K562 (cell line): ENCODE data around the gene PADI1. TPM values are rescaled to one million over a fixed set of nuclear protein-coding genes. Genes with fewer than 3 reads are reported as not detected.
A peak's percentile ranks its signal among the peaks of the same experiment; 100 is the strongest.

Experiments
- ATAC-seq: fragments of 200-7000 bp; cut with Tn5 transposase; 3 replicates; pipeline ENCODE4 v1.9.1; 2020; ENCODE audit warnings: moderate library complexity
- BruUV-seq: library from RNA; stranded (reverse); fragments of 400-500 nt; replicated peaks from 2 replicates; lab custom pipeline; 2021; lab: Mats Ljungman, UMichigan
- CTCF ChIA-PET: fragments of 300-600 bp; formaldehyde crosslinking; extraction: SDS; loops from one replicate; lab custom pipeline; 2021; ENCODE audit warnings: low intra/inter-chr PET ratio; lab: Yijun Ruan, JAX
- POLR2A ChIA-PET: fragments of 300-600, 350-650 bp; sonication (Branson Sonifier 250); formaldehyde crosslinking; extraction: SDS; loops from one replicate; lab custom pipeline; 2021; ENCODE audit warnings: antibody characterized with exemption, inconsistent platforms; lab: Yijun Ruan, JAX
- DNase-seq, 4 experiments: peaks; one replicate each; pipeline versions ENCODE4 v3.0.0 to v3.0.0-alpha.2; 2011 to 2018; ENCODE audit warnings: low spot score in 3 of 4, mixed read lengths in 3 of 4; ENCODE audit errors: extremely low read depth in 1 of 4
- FAIRE-seq: peaks from 2 replicates; lab custom pipeline; 2011; peaks lifted over from hg19 to GRCh38; lab: Jason Lieb, UNC
- H2AFZ ChIP-seq: 2 replicates; pipeline ENCODE4 v1.6.0; 2011; ENCODE audit warnings: low read depth, low read length, control low read depth, inconsistent platforms
- H3K27ac ChIP-seq: fragments of 200-600 bp; 3 replicates; pipeline ENCODE4 v1.8.0; 2011; ENCODE audit warnings: low read depth, mild to moderate bottlenecking, control low read depth, inconsistent platforms, low read length, moderate library complexity, mixed read lengths; ENCODE audit errors: extremely low read depth
- H3K27me3 ChIP-seq, 2 experiments: fragments of 300-600 bp in 1 of 2; 2 replicates in 1 of 2; 3 replicates in 1 of 2; pipeline versions ENCODE4 v1.6.0 to v1.8.0; 2011; ENCODE audit warnings: inconsistent platforms in 2 of 2, low read length in 2 of 2, mild to moderate bottlenecking in 1 of 2, mixed read lengths in 1 of 2, moderate library complexity in 1 of 2; ENCODE audit not compliant: control insufficient read depth in 2 of 2, insufficient read depth in 2 of 2
- H3K36me3 ChIP-seq: fragments of 300-600 bp; 3 replicates; pipeline ENCODE4 v1.8.0; 2011; ENCODE audit warnings: mild to moderate bottlenecking, low read length, inconsistent platforms; ENCODE audit not compliant: control insufficient read depth, insufficient read depth
- H3K4me1 ChIP-seq, 2 experiments: fragments of 200-600 bp in 1 of 2; replicated peaks in 1 of 2; 2 replicates in 1 of 2; 3 replicates in 1 of 2; pipeline versions ENCODE4 v1.5.1 to v1.8.0; 2011; ENCODE audit warnings: inconsistent platforms in 2 of 2, low read length in 2 of 2, mild to moderate bottlenecking in 1 of 2, mixed read lengths in 1 of 2, moderate library complexity in 1 of 2; ENCODE audit not compliant: control insufficient read depth in 2 of 2, insufficient read depth in 2 of 2
- H3K4me2 ChIP-seq: 2 replicates; pipeline ENCODE4 v1.6.1; 2011; ENCODE audit warnings: low read length, control low read depth, inconsistent platforms, mixed read lengths; ENCODE audit not compliant: insufficient read depth
- H3K4me3 ChIP-seq: fragments of 200-600 bp; sonication (generic), shearing (Covaris generic); 2 replicates; pipeline ENCODE4 v1.5.1; 2016; ENCODE audit warnings: control low read depth, inconsistent platforms
- H3K79me2 ChIP-seq: fragments of 200-600 bp; 3 replicates; pipeline ENCODE4 v1.8.0; 2011; ENCODE audit warnings: low read length, inconsistent platforms; ENCODE audit not compliant: control insufficient read depth, insufficient read depth
- H3K9ac ChIP-seq, 2 experiments: 2 replicates each; pipeline versions ENCODE4 v1.6.0 to v1.6.1; 2011; ENCODE audit warnings: low read depth in 2 of 2, low read length in 2 of 2, control low read depth in 1 of 2, inconsistent platforms in 1 of 2, mild to moderate bottlenecking in 1 of 2, mixed read lengths in 1 of 2; ENCODE audit not compliant: insufficient read depth in 1 of 2
- H3K9me1 ChIP-seq: one replicate; pipeline ENCODE4 v1.6.0; 2011; ENCODE audit warnings: inconsistent platforms, mild to moderate bottlenecking, low read length, moderate library complexity; ENCODE audit not compliant: control insufficient read depth, insufficient read depth
- H3K9me3 ChIP-seq: replicated peaks from 2 replicates; pipeline ENCODE4 v1.5.1; 2011; ENCODE audit warnings: low read depth, low read length, inconsistent platforms; ENCODE audit not compliant: control insufficient read depth, insufficient read depth
- H4K20me1 ChIP-seq: replicated peaks from 2 replicates; pipeline ENCODE4 v1.6.1; 2011; ENCODE audit warnings: low read length, inconsistent platforms, mixed read lengths; ENCODE audit not compliant: control insufficient read depth, insufficient read depth
- BRCA1 ChIP-seq, 2 experiments: fragments of 450-650 bp in 1 of 2; sonication (generic) in 1 of 2; formaldehyde crosslinking in 1 of 2; IDR thresholded peaks; 2 replicates each; pipeline versions ENCODE4 v1.5.0 to v1.6.1; 2017 to 2020; ENCODE audit warnings: mild to moderate bottlenecking in 1 of 2, missing genetic modification reagents in 1 of 2
- CTBP1 ChIP-seq: fragments of 450-650 bp; IDR thresholded peaks from 2 replicates; pipeline ENCODE4 v1.6.1; 2016; ENCODE audit warnings: borderline replicate concordance
- WGBS: fragments of 100-300 bp; shearing (Covaris generic); methylation state at CpG from one replicate; pipeline ENCODE4 v1.1.6; 2016; ENCODE audit warnings: low coverage, mixed read lengths; ENCODE audit not compliant: insufficient coverage; ENCODE audit errors: missing lambda C conversion rate; 5-methylcytosine and 5-hydroxymethylcytosine counted together
- in situ Hi-C: fragments of 300-500 bp; cut with MboI; formaldehyde crosslinking; loops from 4 replicates; pipeline ENCODE4 v1.15.0; 2018; ENCODE audit warnings: inconsistent platforms, mixed read lengths
- intact Hi-C: fragments of 100-400 bp; cut with micrococcal nuclease; formaldehyde crosslinking; loops from 2 replicates; pipeline ENCODE4 v1.14.2; 2022
- polyA plus RNA-seq, 8 experiments: library from polyadenylated mRNA; depleted of rRNA in 4 of 8; stranded (reverse) in 5 of 8; unstranded in 3 of 8; fragments of >200 nt; fragmentation: Nextera tagmentation in 2 of 8; fragmentation: Illumina TruSeq in 1 of 8; extraction: Ambion mirVana in 2 of 8; extraction: Trizol in 1 of 8; gene quantifications; 2 replicates each; pipeline versions ENCODE4 v1.2.1 to v1.2.3, GENCODE V29; 2011 to 2014; ENCODE audit warnings: inconsistent platforms in 1 of 8, missing spikeins in 1 of 8
- total RNA-seq, 7 experiments: library from RNA; depleted of rRNA in 6 of 7; stranded (reverse); fragments of >200 nt in 6 of 7; fragmentation: Illumina TruSeq in 2 of 7; extraction: Trizol in 2 of 7; gene quantifications; 2 replicates each; pipeline versions ENCODE4 v1.2.1 to v1.2.3, GENCODE V29; 2011 to 2021; ENCODE audit warnings: low replicate concordance in 1 of 7
- TF ChIP-seq, protein P1 (sequence below): fragments of 450-650 bp; IDR thresholded peaks from 2 replicates; pipeline ENCODE4 v1.6.1; 2018; ENCODE audit not compliant: partially characterized antibody

Gene PADI1
- total and polyA plus RNA-seq, 9 of the 15 experiments (the other 6 are each of a cell fraction or from before 2014, with no cell fraction given): not detected

DNA sequence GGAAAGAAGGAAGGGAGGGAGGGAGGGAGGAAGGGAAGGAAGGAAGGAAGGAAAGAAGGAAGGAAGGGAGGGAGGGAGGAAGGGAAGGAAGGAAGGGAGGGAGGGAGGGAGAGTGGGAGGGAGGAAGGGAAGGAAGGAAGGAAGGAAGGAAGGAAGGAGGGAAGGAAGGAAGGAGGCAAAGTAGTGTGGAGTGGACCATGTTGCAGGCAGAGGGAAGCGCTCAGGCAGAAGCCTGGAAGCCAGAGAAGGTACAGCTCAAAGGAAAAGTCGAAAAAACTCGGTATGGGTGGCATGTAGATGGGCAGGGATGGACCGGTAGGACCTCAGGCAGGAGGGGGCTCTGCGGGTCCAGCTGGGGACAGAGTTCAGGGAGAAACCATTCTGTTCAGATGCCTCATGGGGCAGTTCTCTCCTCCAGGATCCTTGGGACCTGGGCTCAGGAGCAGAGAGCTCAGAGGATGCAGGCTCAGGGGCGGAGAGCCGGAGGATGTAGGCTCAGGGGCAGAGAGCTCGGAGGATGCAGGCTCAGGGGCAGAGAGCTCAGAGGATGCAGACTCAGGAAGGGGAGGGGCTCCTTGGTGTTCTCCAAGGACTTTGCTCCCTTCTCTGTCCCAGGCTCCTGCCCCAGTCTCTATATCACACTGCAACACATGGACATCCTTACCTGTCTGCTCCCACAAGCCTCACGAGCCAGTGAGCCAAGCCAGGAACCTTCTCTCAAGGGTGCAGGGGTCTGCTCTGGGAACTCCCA, 30.4 kb downstream of the PADI1 start:
- DNase-seq (no peak), ATAC-seq (no peak), FAIRE-seq (no peak)
- under 1% methylated on average over 8 of the region's 9 CpGs for WGBS
- Histone ChIP-seq H3K9me1 (peaks cover 4% of the 10 kb centered on the region), H3K27me3 (peaks cover 6 to 49% of the 10 kb centered on the region in 2 experiments; a peak in 4 of 5 replicates), H3K27ac (no peak overlapping the region), H3K36me3 (no peaks in the 10 kb centered on the region), H3K4me1 (peaks cover 0 to 3% of the 10 kb centered on the region in 2 experiments; a peak in 1 of 5 replicates), H4K20me1 (peaks cover 11% of the 10 kb centered on the region), H3K9me3 (no peaks in the 10 kb centered on the region), H2AFZ (no peak overlapping the region), H3K4me3 (no peak overlapping the region), H3K9ac (no peak overlapping the region), H3K4me2 (no peak overlapping the region), H3K79me2 (no peaks in the 10 kb centered on the region)
- ChIA-PET CTCF (interaction anchor here (3.2 to 3.6 kb wide), 2 partner anchors 109 to 176 kb away, joined by 26 to 58 read pairs; no protein-coding TSS in a partner anchor), POLR2A (interaction anchor here (0.7 to 1.1 kb wide), 2 partner anchors 17 to 830 kb away, joined by 4 to 5 read pairs; no protein-coding TSS in a partner anchor)
- BruUV-seq: no TSS peak
- in situ Hi-C loops: no loop called here
- TF ChIP-seq BRCA1 (IDR thresholded peaks at IDR 0.05) (no peak), BRCA1 (CRISPR knock-in tag; IDR thresholded peaks at IDR 0.05) (no peak), CTBP1 (0 out of 2 replicates have a peak, but pooled peaks have one; percentile 14)
- TF ChIP-seq, protein P1, sequence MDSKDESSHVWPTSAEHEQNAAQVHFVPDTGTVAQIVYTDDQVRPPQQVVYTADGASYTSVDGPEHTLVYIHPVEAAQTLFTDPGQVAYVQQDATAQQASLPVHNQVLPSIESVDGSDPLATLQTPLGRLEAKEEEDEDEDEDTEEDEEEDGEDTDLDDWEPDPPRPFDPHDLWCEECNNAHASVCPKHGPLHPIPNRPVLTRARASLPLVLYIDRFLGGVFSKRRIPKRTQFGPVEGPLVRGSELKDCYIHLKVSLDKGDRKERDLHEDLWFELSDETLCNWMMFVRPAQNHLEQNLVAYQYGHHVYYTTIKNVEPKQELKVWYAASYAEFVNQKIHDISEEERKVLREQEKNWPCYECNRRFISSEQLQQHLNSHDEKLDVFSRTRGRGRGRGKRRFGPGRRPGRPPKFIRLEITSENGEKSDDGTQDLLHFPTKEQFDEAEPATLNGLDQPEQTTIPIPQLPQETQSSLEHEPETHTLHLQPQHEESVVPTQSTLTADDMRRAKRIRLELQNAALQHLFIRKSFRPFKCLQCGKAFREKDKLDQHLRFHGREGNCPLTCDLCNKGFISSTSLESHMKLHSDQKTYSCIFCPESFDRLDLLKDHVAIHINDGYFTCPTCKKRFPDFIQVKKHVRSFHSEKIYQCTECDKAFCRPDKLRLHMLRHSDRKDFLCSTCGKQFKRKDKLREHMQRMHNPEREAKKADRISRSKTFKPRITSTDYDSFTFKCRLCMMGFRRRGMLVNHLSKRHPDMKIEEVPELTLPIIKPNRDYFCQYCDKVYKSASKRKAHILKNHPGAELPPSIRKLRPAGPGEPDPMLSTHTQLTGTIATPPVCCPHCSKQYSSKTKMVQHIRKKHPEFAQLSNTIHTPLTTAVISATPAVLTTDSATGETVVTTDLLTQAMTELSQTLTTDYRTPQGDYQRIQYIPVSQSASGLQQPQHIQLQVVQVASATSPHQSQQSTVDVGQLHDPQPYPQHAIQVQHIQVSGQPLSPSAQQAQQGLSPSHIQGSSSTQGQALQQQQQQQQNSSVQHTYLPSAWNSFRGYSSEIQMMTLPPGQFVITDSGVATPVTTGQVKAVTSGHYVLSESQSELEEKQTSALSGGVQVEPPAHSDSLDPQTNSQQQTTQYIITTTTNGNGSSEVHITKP: peak; percentile 26
- intact Hi-C loops: loop anchor here (5.0 kb wide), 1 partner anchor 613 kb away; no protein-coding TSS in a partner anchor
